ENCODE data around the gene CFAP221.

The CFAP221 gene

DNA sequence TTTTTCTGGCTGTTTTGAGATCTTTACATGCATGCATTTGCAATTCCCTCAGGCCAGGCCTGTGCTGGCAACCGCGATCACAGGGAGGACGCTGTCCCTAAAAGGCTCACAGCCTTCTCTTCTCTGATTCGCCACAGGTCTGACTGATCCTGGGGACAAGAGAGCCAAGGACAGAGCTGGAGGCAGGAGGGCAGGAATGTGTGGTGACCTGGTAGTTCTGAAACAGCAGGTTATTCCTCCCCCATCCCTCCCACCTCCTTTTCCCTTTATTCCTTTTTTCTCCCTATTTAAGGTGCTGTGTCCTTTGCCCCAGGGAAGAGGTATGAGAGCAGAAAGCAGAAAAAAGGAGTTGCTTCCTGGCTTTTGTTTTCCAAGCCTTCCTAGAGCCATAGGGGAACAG is 156.6 kb downstream of the CFAP221 start:
- DNase-seq (ENCODE audit: low spot score) = no peak

DNA sequence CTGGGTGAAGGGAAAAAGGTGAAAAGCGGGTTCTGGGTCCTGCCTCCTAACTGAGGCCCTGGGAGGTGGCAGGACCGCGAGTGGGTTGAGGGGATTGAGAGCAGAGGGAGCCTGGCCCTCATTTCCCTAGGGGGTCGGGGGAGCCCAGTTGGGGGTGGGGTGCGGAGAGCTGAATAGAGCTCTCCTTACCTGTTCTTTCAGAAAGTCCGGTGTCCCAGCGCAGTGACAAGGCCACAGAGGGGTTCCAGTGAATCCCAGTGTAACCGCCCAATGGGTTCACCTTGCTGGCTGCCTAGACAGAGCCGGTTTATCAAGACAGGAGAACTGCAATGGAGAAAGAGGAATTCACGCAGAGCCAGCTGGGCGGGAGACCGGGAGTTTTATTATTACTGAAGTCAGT is 157.1 kb downstream of the CFAP221 start:
- no peak for DNase-seq (ENCODE audit: low spot score)

DNA sequence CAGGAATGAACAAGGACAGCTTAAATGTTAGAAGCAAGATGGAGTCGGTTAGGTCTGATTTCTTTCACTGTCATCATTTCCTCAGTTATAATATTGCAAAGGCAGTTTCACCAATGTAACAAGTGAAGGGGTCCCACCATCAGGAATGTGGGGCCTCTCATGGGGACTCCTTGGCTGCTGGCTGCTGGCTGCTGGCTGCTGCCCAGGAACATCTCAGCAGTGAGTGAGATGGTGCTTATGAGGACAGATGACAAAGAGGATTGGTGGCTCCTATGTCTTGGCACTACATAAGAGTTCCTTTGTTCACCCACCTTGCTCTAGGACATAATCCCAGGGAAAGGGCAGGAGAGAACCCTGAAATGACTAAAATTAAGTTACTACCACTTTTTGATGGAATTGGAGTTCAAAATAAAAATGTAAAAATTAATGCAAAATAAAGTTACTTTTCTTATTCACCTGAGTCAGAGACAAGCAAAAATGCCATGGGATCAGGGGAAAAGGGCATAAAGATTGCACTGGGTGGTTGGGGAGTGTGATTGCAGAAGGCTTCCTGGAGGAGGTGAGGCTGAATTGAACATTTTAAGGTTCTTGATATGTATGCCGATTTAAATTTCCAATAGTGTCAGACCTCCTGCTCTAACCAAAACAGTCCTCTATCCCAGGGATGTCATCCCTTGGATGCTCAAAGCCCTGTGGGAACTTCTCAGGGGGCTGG is 158.1 kb downstream of the CFAP221 start:
- no peak for DNase-seq (ENCODE audit: low spot score)

DNA sequence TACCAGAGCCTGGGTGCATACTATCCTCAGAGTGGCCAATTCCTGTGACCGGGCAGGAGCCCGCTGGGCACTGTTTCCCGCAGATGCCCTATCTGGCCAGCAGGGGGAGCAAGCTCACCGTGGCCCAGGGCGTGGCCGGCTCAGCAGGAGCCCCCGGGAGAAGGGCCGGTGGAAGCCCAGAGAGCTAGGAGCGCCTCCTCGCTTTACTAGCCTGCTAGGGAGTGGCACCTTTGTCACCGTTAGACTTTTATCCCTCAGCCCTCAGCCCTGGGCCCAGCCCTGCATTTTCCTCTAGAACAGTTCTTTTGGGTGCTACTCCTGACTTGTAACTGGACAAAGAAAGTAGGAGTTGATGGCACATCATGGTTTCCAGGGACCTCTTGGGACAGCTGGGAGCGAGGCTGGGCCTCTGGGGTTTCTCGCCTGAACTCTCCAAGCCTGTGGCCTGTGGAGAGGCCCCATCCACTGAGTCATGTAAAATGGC is 158.7 kb downstream of the CFAP221 start:
- DNase-seq (ENCODE audit: low spot score) = peak; percentile 75

DNA sequence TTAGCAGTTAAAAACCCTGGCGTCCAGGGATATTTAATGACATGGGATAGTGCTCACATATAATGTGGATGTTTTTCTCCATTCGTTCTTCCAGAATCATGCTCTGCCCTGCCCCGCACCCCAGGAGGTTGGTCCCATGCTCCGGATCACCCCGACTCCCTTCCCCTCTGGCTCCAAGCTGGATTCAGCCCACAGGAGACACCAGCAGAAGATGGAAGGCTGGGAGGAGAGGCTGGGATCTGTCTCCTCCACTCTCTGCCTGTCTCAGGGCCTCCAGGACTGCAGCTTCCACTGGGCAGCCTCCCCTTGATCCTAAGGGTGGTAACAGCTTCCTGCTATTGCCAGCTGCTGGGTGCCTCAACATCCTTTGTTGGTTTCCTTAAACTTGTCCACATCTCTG is 159.3 kb downstream of the CFAP221 start:
- no peak for DNase-seq (ENCODE audit: low spot score)

DNA sequence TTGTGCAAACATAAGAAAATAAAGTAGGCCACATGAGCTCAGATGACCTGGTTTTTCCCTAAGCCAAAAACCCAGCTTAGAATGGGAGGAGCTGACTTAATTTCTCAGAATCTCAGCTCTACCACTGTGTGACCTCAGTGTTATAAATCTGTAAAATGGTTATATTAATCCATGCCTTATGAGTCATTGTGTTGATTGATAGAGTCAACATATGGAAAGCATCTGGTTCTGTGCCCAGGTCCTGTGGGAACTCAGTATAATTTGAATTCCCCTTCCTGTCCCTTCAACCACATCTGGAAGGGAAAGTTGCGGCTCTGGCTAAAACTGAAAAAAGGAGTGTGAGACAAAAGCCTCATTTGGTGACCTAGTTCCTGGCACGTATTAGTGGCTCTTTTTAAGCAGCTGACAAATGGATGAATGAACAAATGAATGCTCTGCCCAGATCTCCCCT is 160.4 kb downstream of the CFAP221 start:
- no peak for DNase-seq (ENCODE audit: low spot score)

DNA sequence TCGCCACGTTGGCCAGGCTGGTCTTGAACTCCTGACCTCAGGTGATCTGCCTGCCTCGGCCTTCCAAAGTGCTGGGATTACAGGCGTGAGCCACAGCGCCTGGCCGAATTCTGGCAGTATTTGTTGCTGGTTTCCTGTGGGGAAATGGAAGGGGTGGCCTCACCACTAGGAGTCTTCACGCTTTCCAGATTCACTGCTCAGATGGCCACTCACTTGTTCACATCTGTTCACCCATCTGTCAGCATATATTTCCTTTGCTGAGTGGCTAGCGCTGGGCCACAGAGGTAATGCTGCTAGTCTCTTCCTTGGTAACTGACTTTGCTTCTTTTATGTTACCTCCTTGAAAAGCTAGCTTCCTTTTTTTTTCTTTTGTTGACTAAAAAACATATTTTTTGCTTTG is 162.0 kb downstream of the CFAP221 start:
- DNase-seq (ENCODE audit: low spot score) = no peak
